Measurements from ENCODE around the gene SCLT1.

Gene SCLT1

DNA sequence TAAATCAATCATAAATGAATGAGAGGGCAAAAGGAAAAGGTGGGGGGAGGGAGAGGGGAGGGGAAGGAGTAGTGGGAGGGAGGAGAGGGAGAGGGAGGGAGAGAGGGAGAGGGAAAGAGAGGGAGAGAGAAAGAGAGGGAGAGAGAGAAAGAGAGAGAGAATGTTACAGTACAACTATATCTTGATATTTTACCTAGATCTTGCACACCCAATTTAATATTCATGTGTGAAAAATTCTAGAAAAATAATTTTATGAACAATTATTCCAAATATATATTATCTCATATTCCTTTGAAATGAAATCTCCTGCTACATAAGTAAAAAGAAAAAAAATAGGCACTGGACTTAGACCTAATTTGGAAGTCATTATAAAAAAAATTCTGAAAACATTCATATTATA lies 120.0 kb downstream of the SCLT1 start:
- no peaks in the 10 kb centered on the region for H3K36me3 ChIP-seq (ENCODE audit: control insufficient read depth in 2 of 2, insufficient read depth in 2 of 2, low read length in 2 of 2)
- no peaks in the 10 kb centered on the region for H3K9me3 ChIP-seq (ENCODE audit: control insufficient read depth in 2 of 2, low read length in 2 of 2)
- no peak overlapping the region for H3K27ac ChIP-seq (ENCODE audit: low read length)
- no peaks in the 10 kb centered on the region for H3K4me1 ChIP-seq (ENCODE audit: control insufficient read depth, insufficient read depth, low read length)
- H3K4me3 ChIP-seq (ENCODE audit: low read length in 2 of 2), result no peak overlapping the region
- H3K9ac ChIP-seq (ENCODE audit: low read length in 2 of 2), result no peak overlapping the region
- H3K27me3 ChIP-seq (ENCODE audit: control insufficient read depth in 1 of 2, insufficient read depth in 2 of 2, low read length in 2 of 2), result no peaks in the 10 kb centered on the region

DNA sequence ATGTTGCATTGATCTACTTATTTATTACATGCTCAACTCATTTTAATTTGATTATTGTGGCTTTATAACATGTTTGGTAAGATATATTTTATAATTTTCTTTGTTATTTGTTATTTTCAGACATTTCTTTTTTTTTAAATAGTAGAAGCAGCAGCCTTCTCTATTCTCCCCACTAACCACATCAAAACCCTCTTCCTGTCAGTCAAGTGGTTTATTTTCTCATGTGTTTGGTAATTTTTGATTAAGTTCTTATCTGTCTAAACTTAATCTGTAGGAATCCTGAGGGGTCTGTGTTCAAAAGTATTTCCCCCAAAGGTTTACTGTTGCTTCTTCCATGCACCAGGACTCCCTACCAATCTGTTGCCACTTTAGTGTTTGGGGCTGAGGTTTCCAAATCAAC lies 131.9 kb downstream of the SCLT1 start:
- H3K36me3 ChIP-seq (ENCODE audit: control insufficient read depth in 2 of 2, insufficient read depth in 2 of 2, low read length in 2 of 2), result no peaks in the 10 kb centered on the region
- no peak overlapping the region for H3K9ac ChIP-seq (ENCODE audit: low read length in 2 of 2)
- H3K9me3 ChIP-seq (ENCODE audit: control insufficient read depth in 2 of 2, low read length in 2 of 2), result no peaks in the 10 kb centered on the region
- no peaks in the 10 kb centered on the region for H3K27me3 ChIP-seq (ENCODE audit: control insufficient read depth in 1 of 2, insufficient read depth in 2 of 2, low read length in 2 of 2)
- no peak overlapping the region for H3K27ac ChIP-seq (ENCODE audit: low read length)
- H3K4me1 ChIP-seq (ENCODE audit: control insufficient read depth, insufficient read depth, low read length), result no peaks in the 10 kb centered on the region
- no peak overlapping the region for H3K4me3 ChIP-seq (ENCODE audit: low read length in 2 of 2)

DNA sequence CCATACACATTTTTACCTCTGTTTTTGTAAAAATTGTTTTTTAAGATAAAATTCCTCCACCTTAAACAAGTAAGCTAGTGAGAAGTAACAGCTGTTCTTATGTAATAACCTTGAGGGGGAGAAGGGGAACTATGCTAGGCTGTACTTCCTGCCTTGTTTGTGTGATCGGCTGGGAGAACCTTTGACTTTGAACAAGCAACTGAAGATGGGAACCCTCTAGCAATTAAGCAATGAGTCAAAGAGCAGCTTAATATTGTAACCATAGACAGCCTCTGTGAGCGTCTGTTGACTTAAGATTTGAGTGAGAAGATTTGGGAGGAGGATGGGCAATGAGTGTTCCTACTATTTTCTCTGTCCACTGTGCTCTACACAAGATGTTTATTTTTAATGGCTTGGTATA lies 135.1 kb downstream of the SCLT1 start:
- no peaks in the 10 kb centered on the region for H3K9me3 ChIP-seq (ENCODE audit: control insufficient read depth in 2 of 2, low read length in 2 of 2)
- H3K27ac ChIP-seq (ENCODE audit: low read length), result no peak overlapping the region
- no peaks in the 10 kb centered on the region for H3K36me3 ChIP-seq (ENCODE audit: control insufficient read depth in 2 of 2, insufficient read depth in 2 of 2, low read length in 2 of 2)
- no peaks in the 10 kb centered on the region for H3K27me3 ChIP-seq (ENCODE audit: control insufficient read depth in 1 of 2, insufficient read depth in 2 of 2, low read length in 2 of 2)
- no peaks in the 10 kb centered on the region for H3K4me1 ChIP-seq (ENCODE audit: control insufficient read depth, insufficient read depth, low read length)
- H3K9ac ChIP-seq (ENCODE audit: low read length in 2 of 2), result no peak overlapping the region
- H3K4me3 ChIP-seq (ENCODE audit: low read length in 2 of 2), result no peak overlapping the region

DNA sequence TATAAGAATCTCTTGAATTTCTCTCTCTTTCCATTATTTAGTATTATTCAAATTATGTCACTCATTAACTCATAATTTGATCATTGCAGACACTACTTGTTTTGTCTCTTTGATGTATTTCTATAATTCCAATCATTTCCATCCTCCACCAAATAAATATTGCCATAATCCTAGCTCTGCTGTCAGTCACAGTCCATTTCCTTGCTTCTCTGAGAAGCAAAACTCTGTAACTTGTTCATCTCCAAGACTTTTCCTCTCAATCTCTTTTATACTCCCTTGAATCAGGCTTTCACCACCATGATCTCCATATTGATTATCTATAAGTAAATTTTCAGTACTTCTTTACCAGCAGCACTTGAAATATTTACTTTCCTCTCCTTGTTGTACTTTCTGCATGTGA lies 135.9 kb downstream of the SCLT1 start:
- Histone ChIP-seq H3K27ac (ENCODE audit: low read length) (no peak overlapping the region), H3K4me1 (ENCODE audit: control insufficient read depth, insufficient read depth, low read length) (no peaks in the 10 kb centered on the region), H3K4me3 (ENCODE audit: low read length in 2 of 2) (no peak overlapping the region), H3K27me3 (ENCODE audit: control insufficient read depth in 1 of 2, insufficient read depth in 2 of 2, low read length in 2 of 2) (no peaks in the 10 kb centered on the region), H3K9ac (ENCODE audit: low read length in 2 of 2) (no peak overlapping the region), H3K36me3 (ENCODE audit: control insufficient read depth in 2 of 2, insufficient read depth in 2 of 2, low read length in 2 of 2) (no peaks in the 10 kb centered on the region), H3K9me3 (ENCODE audit: control insufficient read depth in 2 of 2, low read length in 2 of 2) (no peaks in the 10 kb centered on the region)

DNA sequence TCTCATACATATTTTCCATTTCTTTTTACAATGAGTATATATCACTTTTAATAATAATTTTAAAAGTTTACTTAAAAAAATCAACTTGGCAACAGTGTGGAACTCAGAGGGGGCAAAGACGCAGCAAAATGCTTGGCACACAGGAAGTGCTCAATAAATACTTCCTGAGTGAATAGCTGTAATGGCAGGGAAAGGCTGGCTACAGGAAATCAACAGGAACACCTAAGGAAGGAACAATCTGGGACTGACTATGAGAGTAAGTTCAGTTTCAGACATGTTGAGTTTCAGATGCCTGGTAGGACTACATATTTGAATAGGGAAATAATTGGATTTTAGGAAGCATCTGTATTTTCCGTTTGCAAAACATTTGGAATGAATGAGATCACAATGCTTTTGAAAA lies 137.6 kb downstream of the SCLT1 start:
- Histone ChIP-seq H3K9me3 (ENCODE audit: control insufficient read depth in 2 of 2, low read length in 2 of 2) (no peaks in the 10 kb centered on the region), H3K27ac (ENCODE audit: low read length) (no peak overlapping the region), H3K9ac (ENCODE audit: low read length in 2 of 2) (no peak overlapping the region), H3K4me1 (ENCODE audit: control insufficient read depth, insufficient read depth, low read length) (no peaks in the 10 kb centered on the region), H3K36me3 (ENCODE audit: control insufficient read depth in 2 of 2, insufficient read depth in 2 of 2, low read length in 2 of 2) (no peaks in the 10 kb centered on the region), H3K4me3 (ENCODE audit: low read length in 2 of 2) (no peak overlapping the region), H3K27me3 (ENCODE audit: control insufficient read depth in 1 of 2, insufficient read depth in 2 of 2, low read length in 2 of 2) (no peaks in the 10 kb centered on the region)

DNA sequence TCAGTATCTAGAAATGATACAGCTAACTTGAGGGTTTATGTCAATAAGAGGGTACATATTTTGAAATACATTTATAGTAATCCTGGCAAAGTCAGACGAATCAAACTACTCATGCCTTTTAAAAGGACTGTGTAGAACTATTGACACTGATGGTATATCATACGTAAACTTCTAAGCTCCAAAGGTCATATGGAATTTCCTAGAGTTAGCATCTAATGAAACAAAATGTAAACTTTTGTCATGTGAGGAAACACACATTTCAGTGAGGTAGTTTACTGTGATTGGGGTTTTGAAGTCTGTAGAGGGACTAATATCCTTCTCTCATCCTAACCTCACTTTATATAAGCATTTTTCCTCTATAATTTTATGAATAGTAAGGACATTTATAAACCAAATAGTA lies 138.4 kb downstream of the SCLT1 start:
- H3K4me3 ChIP-seq (ENCODE audit: low read length in 2 of 2), result no peak overlapping the region
- H3K27ac ChIP-seq (ENCODE audit: low read length), result no peak overlapping the region
- no peaks in the 10 kb centered on the region for H3K27me3 ChIP-seq (ENCODE audit: control insufficient read depth in 1 of 2, insufficient read depth in 2 of 2, low read length in 2 of 2)
- H3K9ac ChIP-seq (ENCODE audit: low read length in 2 of 2), result no peak overlapping the region
- H3K36me3 ChIP-seq (ENCODE audit: control insufficient read depth in 2 of 2, insufficient read depth in 2 of 2, low read length in 2 of 2), result no peaks in the 10 kb centered on the region
- no peaks in the 10 kb centered on the region for H3K4me1 ChIP-seq (ENCODE audit: control insufficient read depth, insufficient read depth, low read length)
- no peaks in the 10 kb centered on the region for H3K9me3 ChIP-seq (ENCODE audit: control insufficient read depth in 2 of 2, low read length in 2 of 2)

DNA sequence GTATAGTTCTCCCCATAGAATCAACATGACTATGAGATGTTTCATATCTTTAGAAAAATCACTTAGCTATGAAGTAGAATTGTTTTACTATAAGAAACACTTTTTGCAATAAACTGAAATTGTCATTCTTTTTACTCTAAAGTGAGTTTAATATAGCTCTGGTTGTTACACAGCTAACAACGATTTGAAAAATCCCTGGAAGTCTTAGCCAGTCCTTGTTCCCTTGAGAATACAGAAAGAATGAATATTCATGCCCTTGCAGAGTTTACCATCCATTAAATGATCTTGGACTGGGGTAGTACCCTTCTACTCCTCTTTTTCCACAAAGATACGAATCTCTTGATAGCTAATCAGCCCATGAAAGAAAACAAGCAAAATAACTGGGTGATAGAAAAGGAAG lies 142.0 kb downstream of the SCLT1 start:
- H3K4me1 ChIP-seq (ENCODE audit: control insufficient read depth, insufficient read depth, low read length), result no peaks in the 10 kb centered on the region
- H3K4me3 ChIP-seq (ENCODE audit: low read length in 2 of 2), result no peak overlapping the region
- peaks cover 0 to 5% of the 10 kb centered on the region in 2 donors for H3K36me3 ChIP-seq (ENCODE audit: control insufficient read depth in 2 of 2, insufficient read depth in 2 of 2, low read length in 2 of 2)
- no peaks in the 10 kb centered on the region for H3K27me3 ChIP-seq (ENCODE audit: control insufficient read depth in 1 of 2, insufficient read depth in 2 of 2, low read length in 2 of 2)
- no peaks in the 10 kb centered on the region for H3K9me3 ChIP-seq (ENCODE audit: control insufficient read depth in 2 of 2, low read length in 2 of 2)
- H3K9ac ChIP-seq (ENCODE audit: low read length in 2 of 2), result no peak overlapping the region
- H3K27ac ChIP-seq (ENCODE audit: low read length), result no peak overlapping the region

DNA sequence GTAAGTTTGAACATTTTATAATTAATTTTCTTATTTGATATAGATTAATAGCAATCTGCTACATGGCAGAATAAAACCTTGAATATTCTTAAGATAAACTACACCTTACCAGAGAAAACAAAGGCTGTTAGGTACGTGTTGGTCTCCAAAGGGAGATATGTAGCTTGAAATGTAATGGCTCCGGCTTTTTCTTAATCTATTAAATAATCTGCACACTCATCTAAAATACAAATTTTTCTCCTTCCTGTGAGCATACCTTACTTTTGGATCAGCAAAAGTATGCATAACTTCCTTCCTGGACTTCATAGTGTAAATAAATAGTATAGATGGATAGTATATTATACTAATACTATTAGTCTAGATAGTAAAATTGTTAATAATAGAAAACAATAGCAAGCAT lies 142.5 kb downstream of the SCLT1 start:
- H3K4me1 ChIP-seq (ENCODE audit: control insufficient read depth, insufficient read depth, low read length), result no peaks in the 10 kb centered on the region
- no peaks in the 10 kb centered on the region for H3K9me3 ChIP-seq (ENCODE audit: control insufficient read depth in 2 of 2, low read length in 2 of 2)
- H3K27ac ChIP-seq (ENCODE audit: low read length), result no peak overlapping the region
- peaks cover 0 to 5% of the 10 kb centered on the region in 2 donors for H3K36me3 ChIP-seq (ENCODE audit: control insufficient read depth in 2 of 2, insufficient read depth in 2 of 2, low read length in 2 of 2)
- no peak overlapping the region for H3K4me3 ChIP-seq (ENCODE audit: low read length in 2 of 2)
- H3K27me3 ChIP-seq (ENCODE audit: control insufficient read depth in 1 of 2, insufficient read depth in 2 of 2, low read length in 2 of 2), result no peaks in the 10 kb centered on the region
- H3K9ac ChIP-seq (ENCODE audit: low read length in 2 of 2), result no peak overlapping the region

DNA sequence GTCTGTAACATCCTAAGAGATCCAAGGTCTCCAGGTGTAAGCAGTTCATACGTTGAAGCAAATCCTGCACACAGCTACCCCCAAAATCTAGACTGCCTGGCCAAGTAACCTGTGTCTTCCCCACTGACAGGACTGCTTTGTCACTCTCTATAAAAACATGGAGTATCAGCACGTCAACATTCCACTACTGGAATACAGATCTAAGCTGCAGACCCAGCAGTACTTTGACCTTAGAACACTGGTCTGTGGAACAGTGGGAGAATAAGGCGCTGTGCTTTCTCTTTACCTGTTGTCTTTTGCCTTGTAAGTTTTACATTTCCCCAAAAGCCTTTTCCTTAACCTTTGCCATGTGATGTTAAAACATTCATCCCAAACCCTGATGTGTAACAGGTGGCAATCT lies 146.4 kb downstream of the SCLT1 start:
- peaks cover 0 to 9% of the 10 kb centered on the region in 2 donors for H3K36me3 ChIP-seq (ENCODE audit: control insufficient read depth in 2 of 2, insufficient read depth in 2 of 2, low read length in 2 of 2)

DNA sequence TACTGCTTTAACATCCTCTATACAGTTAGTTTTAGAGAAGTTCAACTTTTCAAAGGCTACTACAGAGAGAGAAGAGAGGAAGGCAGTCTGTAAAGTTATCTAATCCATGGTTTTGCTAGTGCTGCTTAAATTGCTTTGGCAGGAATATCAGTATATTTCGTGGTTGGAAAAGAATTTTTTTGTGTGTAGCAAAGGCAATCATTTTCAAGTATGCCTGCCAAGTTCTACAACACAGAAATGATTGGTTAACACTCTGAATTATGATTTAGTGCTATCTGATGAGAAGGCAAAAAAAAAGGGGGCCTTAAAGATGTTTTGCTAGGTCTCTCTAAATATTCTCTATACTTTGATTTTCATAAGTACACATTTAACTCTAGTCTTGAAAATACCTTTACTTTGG lies 150.7 kb downstream of the SCLT1 start:
- Histone ChIP-seq H3K9ac (ENCODE audit: low read length in 2 of 2) (no peak overlapping the region), H3K9me3 (ENCODE audit: control insufficient read depth in 2 of 2, low read length in 2 of 2) (no peaks in the 10 kb centered on the region), H3K4me1 (ENCODE audit: control insufficient read depth, insufficient read depth, low read length) (no peaks in the 10 kb centered on the region), H3K4me3 (ENCODE audit: low read length in 2 of 2) (no peak overlapping the region), H3K27ac (ENCODE audit: low read length) (no peak overlapping the region), H3K27me3 (ENCODE audit: control insufficient read depth in 1 of 2, insufficient read depth in 2 of 2, low read length in 2 of 2) (no peaks in the 10 kb centered on the region), H3K36me3 (ENCODE audit: control insufficient read depth in 2 of 2, insufficient read depth in 2 of 2, low read length in 2 of 2) (peaks cover 0 to 9% of the 10 kb centered on the region in 2 donors)

More for the DNA sequence above, 146.4 kb downstream of the SCLT1 start:
- Histone ChIP-seq H3K27ac (ENCODE audit: low read length) (no peak overlapping the region), H3K9ac (ENCODE audit: low read length in 2 of 2) (no peak overlapping the region), H3K4me3 (ENCODE audit: low read length in 2 of 2) (no peak overlapping the region), H3K9me3 (ENCODE audit: control insufficient read depth in 2 of 2, low read length in 2 of 2) (no peaks in the 10 kb centered on the region), H3K4me1 (ENCODE audit: control insufficient read depth, insufficient read depth, low read length) (no peaks in the 10 kb centered on the region), H3K27me3 (ENCODE audit: control insufficient read depth in 1 of 2, insufficient read depth in 2 of 2, low read length in 2 of 2) (no peaks in the 10 kb centered on the region)

DNA sequence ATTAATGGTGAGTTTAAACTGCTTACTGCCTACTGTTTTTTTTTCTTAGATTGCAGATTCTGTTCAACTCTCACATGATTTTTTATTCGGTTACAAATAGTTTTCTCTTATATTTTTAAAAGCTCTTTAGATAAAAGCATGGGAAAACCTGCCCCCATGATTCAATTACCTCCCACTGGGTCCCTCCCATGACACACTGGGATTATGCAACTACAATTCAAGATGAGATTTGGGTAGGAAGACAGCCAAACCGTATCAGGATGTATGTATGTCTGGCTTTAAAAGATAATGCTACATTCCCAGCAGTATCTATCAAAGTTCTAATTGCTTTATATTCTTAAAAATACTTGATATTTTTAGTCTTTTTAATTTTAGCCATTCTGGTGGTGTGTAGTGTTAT lies 152.4 kb downstream of the SCLT1 start:
- Histone ChIP-seq H3K9ac (ENCODE audit: low read length in 2 of 2) (no peak overlapping the region), H3K9me3 (ENCODE audit: control insufficient read depth in 2 of 2, low read length in 2 of 2) (no peaks in the 10 kb centered on the region), H3K27me3 (ENCODE audit: control insufficient read depth in 1 of 2, insufficient read depth in 2 of 2, low read length in 2 of 2) (no peaks in the 10 kb centered on the region), H3K36me3 (ENCODE audit: control insufficient read depth in 2 of 2, insufficient read depth in 2 of 2, low read length in 2 of 2) (peaks cover 0 to 5% of the 10 kb centered on the region in 2 donors), H3K4me1 (ENCODE audit: control insufficient read depth, insufficient read depth, low read length) (no peaks in the 10 kb centered on the region), H3K27ac (ENCODE audit: low read length) (no peak overlapping the region), H3K4me3 (ENCODE audit: low read length in 2 of 2) (no peak overlapping the region)

DNA sequence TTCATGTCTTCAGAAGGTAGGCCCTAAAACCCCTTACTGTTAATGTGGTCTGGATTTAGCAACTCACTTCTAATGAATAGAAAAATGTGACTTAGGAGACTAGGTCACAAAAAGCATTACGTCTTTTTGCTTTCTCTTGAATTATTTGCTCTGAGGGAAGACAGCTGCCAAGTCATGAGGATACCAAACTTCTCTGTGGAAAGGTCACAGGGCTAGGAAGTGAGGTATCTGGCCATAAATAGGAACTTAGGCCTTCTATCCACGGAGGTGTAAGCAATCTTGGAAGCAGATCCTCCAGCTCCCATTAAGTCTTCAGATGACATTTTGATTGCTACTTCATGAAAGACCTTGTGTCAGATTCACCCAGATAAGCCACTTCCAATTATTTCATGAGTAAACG lies 163.3 kb downstream of the SCLT1 start:
- H3K9ac ChIP-seq (ENCODE audit: low read length in 2 of 2), result no peak overlapping the region
- H3K27me3 ChIP-seq (ENCODE audit: control insufficient read depth in 1 of 2, insufficient read depth in 2 of 2, low read length in 2 of 2), result no peaks in the 10 kb centered on the region
- H3K4me3 ChIP-seq (ENCODE audit: low read length in 2 of 2), result no peak overlapping the region
- H3K36me3 ChIP-seq (ENCODE audit: control insufficient read depth in 2 of 2, insufficient read depth in 2 of 2, low read length in 2 of 2), result no peaks in the 10 kb centered on the region
- no peaks in the 10 kb centered on the region for H3K4me1 ChIP-seq (ENCODE audit: control insufficient read depth, insufficient read depth, low read length)
- no peaks in the 10 kb centered on the region for H3K9me3 ChIP-seq (ENCODE audit: control insufficient read depth in 2 of 2, low read length in 2 of 2)
- no peak overlapping the region for H3K27ac ChIP-seq (ENCODE audit: low read length)
